Measurements from ENCODE around the gene CNOT3. TPM values are rescaled to one million over a fixed set of nuclear protein-coding genes. Genes with fewer than 3 reads are reported as not detected.
A peak's percentile ranks its signal among the peaks of the same experiment; 100 is the strongest.

Gene CNOT3
- total RNA-seq, 1 experiment from 2014 or later: 76.7 TPM

GRCh38 chr19:54162241-54162805 is 24.8 kb downstream of the CNOT3 start:
- Histone ChIP-seq H3K4me2 (ENCODE audit: low read length) (peak overlapping the region; percentile 67), H3K27ac (ENCODE audit: low read depth, low read length) (peak overlapping the region; percentile 22; the same call in 1 of the 2 replicates)
- RAD21 ChIA-PET (ENCODE audit: low non-redundant PET in 1 of 2, low total read pairs in 2 of 2, uncharacterized antibody in 2 of 2, unreplicated experiment in 2 of 2): no interaction called here

More at GRCh38 chr19:54162241-54162805, 24.8 kb downstream of the CNOT3 start:
- POLR2A ChIA-PET: no interaction called here
- Histone ChIP-seq H3K79me2 (ENCODE audit: insufficient read depth, low read length) (peaks cover 8% of the 10 kb centered on the region), H3K4me3 (replicated peaks in 1 of 2; ENCODE audit: low read depth in 1 of 2, low read length in 2 of 2) (peak overlapping the region in 1 of 2 experiments; percentile 20; a peak in 1 of 4 replicates), H3K36me3 (ENCODE audit: control insufficient read depth in 1 of 2, insufficient read depth in 2 of 2, low read length in 2 of 2) (no peaks in the 10 kb centered on the region; a peak in 1 of 4 replicates), H3K9me2 (ENCODE audit: insufficient read depth) (no peaks in the 10 kb centered on the region), H3K9ac (ENCODE audit: low read length) (no peak overlapping the region; the same call in 1 of the 2 replicates), H4K20me1 (ENCODE audit: insufficient read depth) (no peaks in the 10 kb centered on the region), H3K27me3 (ENCODE audit: insufficient read depth, low read length) (no peaks in the 10 kb centered on the region), H3K4me1 (ENCODE audit: control insufficient read depth in 1 of 2, insufficient read depth in 2 of 2, low read length in 2 of 2) (peaks cover 26 to 50% of the 10 kb centered on the region in 2 experiments), H3K9me3 (ENCODE audit: control insufficient read depth in 1 of 2, insufficient read depth in 1 of 2, low read depth in 1 of 2, low read length in 2 of 2) (no peaks in the 10 kb centered on the region), H2AFZ (ENCODE audit: low read depth, low read length, poor library complexity, severe bottlenecking) (no peak overlapping the region)
- peak; percentile 65 for DNase-seq (ENCODE audit: low read depth, low spot score)
- no TSS peak for BruUV-seq (replicated peaks)
- CTCF ChIA-PET: interaction anchor here (1.1 kb wide), 1 partner anchor 11 kb away, joined by 3 read pairs; the partner anchor contains the start of gene TMC4
- intact Hi-C loops (cut with micrococcal nuclease): no loop called here
- peak; percentile 39 for ATAC-seq
- TF ChIP-seq CBX3 (IDR thresholded peaks at IDR 0.05; ENCODE audit: low read depth) (no peak), CTCF (IDR thresholded peaks at IDR 0.05 in 2 of 3, conservative IDR thresholded peaks at IDR 0.05 in 1 of 3; ENCODE audit: borderline replicate concordance in 1 of 3, insufficient read depth in 1 of 3, low read depth in 2 of 3, low read length in 2 of 3) (no peak), CEBPB (IDR thresholded peaks at IDR 0.05; ENCODE audit: low read depth) (no peak), ELF1 (IDR thresholded peaks at IDR 0.05; ENCODE audit: borderline replicate concordance, low read depth) (no peak), REST (IDR thresholded peaks at IDR 0.05; ENCODE audit: low read depth) (no peak), POLR2AphosphoS5 (IDR thresholded peaks at IDR 0.05; ENCODE audit: low read depth, low read length) (0 out of 2 replicates have a peak, but pooled peaks have one; percentile 39)
